Hippocampal formation (tissue), 2 donors: ENCODE data around the gene POGZ.

ENCODE experiments used
- DNase-seq, 2 donors: peaks; one replicate each; lab custom pipeline; 2025; lab: John Stamatoyannopoulos, UW

Gene POGZ, protein sequence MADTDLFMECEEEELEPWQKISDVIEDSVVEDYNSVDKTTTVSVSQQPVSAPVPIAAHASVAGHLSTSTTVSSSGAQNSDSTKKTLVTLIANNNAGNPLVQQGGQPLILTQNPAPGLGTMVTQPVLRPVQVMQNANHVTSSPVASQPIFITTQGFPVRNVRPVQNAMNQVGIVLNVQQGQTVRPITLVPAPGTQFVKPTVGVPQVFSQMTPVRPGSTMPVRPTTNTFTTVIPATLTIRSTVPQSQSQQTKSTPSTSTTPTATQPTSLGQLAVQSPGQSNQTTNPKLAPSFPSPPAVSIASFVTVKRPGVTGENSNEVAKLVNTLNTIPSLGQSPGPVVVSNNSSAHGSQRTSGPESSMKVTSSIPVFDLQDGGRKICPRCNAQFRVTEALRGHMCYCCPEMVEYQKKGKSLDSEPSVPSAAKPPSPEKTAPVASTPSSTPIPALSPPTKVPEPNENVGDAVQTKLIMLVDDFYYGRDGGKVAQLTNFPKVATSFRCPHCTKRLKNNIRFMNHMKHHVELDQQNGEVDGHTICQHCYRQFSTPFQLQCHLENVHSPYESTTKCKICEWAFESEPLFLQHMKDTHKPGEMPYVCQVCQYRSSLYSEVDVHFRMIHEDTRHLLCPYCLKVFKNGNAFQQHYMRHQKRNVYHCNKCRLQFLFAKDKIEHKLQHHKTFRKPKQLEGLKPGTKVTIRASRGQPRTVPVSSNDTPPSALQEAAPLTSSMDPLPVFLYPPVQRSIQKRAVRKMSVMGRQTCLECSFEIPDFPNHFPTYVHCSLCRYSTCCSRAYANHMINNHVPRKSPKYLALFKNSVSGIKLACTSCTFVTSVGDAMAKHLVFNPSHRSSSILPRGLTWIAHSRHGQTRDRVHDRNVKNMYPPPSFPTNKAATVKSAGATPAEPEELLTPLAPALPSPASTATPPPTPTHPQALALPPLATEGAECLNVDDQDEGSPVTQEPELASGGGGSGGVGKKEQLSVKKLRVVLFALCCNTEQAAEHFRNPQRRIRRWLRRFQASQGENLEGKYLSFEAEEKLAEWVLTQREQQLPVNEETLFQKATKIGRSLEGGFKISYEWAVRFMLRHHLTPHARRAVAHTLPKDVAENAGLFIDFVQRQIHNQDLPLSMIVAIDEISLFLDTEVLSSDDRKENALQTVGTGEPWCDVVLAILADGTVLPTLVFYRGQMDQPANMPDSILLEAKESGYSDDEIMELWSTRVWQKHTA (N-terminal part only)

DNA sequence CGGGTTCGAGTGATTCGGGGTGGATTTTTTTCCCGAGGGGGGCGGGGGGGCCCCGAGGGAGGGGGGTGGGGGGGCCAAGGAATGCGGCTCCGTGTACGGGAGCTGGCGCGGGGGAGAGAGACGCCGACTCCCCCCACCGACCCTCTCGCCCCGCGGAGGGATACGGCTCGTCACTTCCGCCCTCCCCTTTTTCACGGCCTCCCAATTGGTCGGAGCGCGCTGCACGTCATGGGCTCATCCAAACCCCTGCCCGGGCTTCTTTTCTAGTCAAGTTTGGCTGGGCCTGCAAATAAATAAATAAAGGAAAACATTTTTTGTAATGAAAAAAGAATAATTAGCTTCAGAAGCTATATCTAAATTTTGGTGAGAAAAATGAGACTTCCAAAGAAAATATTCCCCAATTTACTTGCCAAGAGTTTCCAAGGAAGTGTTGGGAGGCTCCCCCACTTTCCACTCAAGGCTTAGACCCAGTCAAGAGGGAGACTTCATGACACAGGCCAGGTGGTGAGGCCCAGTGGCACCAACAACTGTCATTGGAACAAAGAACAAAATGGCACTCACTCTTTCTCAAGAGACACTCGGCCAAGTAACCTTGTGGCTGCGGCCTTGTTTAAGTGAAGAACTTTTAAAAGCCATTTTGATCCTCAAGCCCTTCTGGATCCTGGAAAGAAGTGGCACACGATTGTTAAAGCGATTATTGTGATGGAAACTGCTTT, at the start of gene POGZ:
TSS of gene POGZ (minus strand) at position 164 of the 716 bp plus-strand sequence. CDS start 17,290 bp downstream, outside the sequence.
- peak; percentile 89 to 96 for DNase-seq

DNA sequence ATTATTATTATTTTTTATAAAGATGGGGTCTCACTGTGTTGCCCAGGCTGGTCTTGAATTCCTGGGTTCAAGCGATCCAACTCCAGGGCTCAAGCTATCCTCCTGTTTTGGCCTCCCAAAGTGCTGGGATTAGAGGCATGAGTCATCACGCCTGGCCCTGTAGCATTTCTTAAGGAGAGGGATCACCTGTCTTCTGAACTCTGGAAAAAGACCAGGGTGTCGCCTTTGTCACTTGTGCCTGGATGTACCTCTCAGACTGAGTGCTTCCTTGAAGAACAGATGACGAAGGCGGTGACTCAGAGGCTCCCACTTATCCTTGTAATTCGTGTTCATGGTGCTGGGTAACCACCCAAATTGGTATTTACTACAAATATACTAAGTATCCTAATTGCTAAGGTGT, 49.5 kb upstream of the POGZ start:
- DNase-seq: no peak

DNA sequence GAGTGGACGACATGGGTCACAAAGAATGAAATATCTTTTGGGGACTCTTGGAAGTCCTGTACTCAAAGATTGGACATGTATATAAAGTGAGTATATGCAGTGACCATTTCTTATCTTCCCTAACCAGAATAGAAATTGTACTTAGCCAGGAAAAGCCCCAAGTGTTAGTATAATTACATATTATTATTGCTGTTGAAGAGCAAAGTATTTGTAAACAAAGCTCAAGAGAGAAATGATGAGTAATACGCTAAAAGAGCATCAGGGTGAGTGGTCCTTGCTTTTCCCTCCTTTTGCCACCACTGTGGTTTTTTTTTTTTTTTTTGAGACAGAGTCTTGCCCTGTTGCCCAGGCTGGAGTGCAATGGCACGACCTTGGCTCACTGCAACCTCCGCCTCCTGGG, 45.5 kb upstream of the POGZ start:
- no peak for DNase-seq

DNA sequence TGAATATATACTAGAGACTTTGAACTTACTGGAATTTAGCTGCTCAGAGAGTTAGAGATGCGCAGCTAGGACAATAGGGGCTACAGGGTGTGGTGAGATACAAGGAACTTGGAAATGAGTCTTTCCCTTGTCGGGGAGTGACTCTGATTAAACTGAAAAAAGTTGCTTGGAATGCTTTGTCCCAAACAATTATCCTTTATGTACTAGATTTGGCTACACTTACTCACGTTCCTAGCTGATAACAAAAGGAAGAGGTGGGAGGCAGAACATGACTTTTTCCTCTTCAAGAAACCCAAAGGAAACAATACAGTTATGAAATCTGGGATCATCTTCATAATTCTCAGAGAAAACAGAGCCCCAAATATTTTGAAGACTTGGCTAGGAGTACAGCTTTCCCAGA, 45.0 kb upstream of the POGZ start:
- no peak for DNase-seq

DNA sequence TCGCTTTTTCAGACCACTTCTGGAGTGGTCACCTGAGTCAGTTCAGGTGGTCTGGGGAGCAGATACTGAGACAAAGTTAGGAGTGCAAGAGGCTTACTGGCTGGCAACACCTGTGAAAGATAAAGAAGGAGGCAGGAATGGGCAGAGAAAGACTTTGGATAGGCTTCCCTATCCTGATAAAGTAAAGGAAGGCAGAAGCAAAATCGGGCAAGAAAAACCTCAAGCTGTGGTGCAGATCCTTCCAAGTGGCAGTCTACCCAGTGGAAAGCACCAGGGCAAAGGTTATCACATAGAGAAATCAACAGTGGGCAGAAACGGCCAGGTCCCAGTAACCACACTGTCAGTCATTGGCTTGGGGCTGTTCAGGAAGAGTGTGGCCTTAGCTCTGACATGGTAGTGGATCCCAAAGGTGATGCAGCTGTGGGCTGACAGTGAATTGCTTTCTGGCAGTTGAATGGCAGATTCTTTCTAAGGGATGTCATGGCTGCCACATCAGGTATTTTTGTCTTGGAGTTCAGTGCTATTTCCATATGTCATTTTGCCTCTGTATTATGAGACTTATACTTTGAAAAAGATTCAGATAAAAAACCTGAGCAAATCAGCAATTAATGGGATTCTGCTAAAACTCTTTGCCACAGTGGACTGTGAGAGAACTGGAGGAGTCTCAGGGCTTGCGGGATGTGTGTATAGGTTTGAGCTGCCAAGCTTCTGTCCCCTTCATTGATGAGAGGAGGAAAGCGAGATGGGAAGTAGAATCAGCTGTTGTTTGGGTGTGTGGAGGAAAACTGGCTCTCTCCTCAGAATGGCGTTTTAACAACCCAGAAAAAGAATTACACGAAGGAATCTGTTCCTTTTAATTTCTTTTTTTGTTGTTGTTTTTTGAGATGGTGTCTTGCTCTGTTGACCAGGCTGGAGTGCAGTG, 43.8 kb upstream of the POGZ start:
- DNase-seq: no peak

DNA sequence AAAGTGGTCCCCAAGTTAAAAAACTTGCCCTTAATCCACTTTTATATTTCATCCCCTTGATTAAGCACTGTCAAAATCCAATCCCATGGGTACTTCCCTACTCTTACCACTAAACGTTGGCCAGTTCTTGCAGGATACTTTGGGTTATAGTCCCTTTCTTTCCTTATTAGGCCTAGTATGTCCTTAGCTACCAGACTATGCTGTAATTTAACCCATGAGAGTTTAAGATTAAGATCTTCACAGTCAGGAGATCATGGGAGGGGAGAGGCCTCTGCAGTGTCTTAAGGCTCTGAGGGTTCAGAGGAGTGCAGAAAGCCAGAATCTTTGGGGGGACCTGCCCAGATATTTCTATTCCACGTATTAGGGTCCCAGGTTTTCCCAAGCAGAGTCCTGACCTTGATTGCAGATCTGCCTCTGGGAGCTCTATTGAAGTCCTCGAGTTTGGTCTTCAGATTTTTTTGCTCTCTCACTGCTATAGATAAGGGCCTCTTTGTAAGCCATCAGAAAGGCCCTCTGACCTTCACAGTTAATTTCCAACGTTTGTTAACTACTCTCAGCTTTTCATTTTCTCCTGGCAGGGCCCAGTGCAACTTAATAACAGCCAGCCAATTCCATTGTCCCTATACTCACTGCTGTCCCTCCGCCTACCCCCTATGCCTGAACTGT, 42.9 kb upstream of the POGZ start:
- no peak for DNase-seq

DNA sequence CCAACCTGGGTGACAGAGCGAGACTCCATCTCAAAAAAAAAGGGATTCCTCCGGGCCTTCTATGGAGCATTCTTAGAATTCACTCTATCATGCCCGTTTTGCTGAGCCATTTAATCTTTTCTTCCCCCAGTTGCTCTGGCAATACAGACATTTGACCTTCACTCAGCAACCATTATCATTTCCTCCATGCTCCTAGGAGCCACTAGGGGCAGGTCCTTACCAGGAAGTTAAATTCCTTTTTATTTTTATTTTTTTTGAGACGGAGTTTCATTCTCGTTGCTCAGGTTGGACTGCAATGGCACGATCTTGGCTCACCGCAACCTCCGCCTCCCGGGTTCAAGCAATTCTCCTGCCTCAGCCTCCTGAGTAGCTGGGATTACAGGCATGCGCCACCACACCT, 42.2 kb upstream of the POGZ start:
- DNase-seq: no peak

DNA sequence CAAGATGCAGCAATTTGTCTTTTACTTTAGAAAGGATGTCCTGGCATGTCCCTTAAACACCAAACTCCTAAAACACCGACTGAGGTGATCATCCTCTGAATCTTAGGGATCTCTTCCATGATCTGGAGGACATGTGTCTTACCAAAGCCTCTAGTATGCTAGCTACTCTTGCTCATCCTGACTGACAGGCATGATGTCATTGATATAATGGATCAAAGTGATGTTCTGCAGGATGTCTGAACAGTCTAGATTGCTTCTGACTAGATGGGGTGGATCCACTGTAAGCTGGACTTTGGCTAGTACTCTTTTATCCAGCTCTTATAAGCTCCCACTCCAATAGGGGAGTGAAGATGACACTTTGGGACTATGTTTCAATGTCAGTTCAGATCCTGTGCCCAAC, 40.6 kb upstream of the POGZ start:
- DNase-seq: no peak

DNA sequence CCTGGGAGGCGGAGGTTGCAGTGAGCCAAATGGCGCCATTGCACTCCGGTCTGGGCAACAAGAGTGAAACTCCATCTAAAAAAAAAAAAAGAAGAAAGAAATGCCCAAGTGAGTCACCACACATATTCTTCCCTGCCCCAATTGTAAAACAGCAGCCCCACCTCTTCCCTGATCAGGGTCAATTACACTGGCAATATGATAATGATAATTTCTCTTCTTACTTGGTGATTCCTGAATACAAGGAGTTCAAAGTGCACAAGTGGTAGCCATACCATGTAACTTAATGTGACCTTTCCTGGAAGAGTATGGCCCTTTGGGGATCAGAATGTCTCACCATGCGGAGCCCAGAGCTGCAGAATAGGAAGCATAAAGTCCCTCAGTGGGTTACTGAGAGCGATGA, 40.1 kb upstream of the POGZ start:
- no peak for DNase-seq

DNA sequence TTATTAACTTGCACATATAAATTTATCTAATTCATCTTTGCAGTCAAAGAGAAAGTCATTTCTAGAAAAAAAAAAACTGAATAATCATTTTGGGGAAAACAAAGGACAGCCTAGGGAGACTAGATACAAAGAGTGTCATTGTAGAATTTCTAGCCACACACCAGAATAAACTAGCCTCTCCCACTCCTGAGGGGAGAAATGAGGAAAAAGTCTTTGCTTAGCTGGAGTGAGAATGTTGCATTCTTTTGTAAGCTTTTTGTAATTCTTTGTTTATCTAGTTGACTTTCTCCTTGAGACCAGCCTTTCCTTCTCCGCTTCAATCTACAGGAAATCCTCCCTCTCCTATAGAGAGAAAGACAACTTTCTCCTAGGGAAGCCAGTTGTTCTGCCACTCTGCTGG, 36.0 kb upstream of the POGZ start:
- DNase-seq: peak in 1 of 2 donors; percentile 75

DNA sequence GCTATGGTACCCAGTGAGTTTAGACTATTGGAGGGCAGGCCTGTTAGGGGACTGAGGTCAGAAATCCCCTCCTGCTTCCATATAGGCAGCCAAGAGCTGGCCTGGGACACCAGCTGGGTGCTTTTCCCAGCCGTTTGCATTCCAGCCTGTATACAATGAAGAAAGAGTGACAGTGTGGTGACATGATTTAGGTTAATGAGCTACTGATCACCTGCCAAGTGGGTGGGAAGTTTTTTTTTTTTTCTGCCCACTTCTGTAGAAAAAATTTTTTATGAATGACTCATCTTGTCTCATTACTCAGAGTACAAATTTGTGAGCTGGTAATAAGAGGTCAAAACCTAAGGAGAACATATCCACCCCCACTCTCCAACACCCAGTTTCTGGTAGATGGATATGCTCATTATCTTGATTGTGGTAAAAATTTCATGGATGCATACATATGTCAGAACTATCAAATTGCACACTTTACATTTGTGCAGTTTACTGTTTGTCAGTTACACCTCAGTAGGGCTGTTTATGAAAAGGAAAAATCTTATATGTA, 35.5 kb upstream of the POGZ start:
- DNase-seq: no peak

DNA sequence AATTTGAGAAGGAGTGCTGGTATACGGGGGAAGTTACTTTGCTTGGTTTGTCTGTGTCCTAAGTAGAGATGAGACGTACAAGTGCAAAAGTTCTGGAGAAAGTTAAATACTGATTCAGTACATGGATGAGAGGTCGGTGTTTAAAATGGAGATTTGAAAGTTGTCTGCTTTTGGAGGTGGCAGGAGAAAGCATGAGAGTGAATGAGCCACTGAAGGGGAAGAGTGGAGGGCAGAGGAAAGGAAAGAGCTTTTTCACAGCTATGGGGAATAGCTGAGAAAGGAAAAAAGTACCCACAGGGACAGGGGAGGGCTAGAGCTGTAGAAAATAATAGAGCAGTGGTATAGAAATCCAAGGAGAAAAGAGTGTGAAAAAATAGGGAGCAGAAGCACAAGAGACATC, 33.7 kb upstream of the POGZ start:
- DNase-seq: no peak

DNA sequence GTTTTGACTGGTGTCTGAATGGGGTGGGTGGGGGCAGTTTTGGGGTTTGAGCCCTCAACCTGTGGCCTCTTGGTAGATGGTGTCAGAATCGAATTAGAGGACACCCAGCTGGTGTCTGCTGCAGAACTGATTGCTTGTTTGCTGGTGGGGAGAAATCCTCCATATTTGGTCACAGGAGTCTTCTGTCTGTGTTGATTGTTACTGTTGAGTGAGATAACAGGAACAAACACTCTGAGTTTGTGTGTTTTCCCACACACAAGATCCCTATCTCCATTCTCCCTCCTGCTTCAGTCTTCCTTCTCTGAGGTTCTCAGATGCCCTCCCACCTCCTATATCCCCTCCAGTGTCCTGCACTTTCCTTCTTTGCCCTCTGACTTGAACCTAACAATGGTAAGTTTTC, 32.8 kb upstream of the POGZ start:
- DNase-seq: no peak

DNA sequence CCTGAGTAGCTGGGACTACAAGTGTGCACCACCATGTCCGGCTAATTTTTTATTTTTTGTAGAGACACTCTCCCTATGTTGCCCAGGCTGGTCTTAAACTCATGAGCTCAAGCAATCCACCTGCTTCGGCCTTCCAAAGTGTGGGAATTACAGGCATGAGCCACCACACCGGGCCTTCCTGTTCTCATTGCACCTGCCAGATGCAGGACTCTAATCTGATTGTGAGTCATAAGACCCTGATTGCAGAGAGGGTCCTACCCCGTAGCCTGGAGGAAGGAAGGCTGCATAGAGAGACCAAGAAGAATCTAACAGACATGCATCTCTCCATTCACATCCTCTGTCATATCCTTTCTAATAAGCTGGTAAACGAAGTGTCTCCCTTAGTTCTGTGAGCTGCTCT, 32.3 kb upstream of the POGZ start:
- DNase-seq: no peak

DNA sequence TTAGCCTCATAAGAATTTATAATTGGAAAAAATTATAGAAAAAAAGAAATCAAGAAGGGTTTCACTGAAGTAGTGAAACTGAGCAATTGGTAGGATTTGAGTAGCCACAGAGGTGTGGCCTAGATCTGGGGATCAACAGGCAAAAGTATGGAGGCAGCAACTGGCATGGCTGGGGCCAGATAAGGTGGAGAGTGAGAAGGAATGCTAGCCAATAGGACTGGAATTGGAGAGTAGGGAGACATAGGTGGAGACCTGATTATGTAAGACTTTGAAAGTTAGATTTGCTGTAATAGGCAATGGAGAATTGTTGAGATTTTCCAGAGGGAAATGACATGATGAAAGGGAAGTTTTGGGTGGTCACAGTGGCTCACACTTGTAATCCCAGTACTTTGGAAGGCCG, 27.3 kb upstream of the POGZ start:
- DNase-seq: no peak

DNA sequence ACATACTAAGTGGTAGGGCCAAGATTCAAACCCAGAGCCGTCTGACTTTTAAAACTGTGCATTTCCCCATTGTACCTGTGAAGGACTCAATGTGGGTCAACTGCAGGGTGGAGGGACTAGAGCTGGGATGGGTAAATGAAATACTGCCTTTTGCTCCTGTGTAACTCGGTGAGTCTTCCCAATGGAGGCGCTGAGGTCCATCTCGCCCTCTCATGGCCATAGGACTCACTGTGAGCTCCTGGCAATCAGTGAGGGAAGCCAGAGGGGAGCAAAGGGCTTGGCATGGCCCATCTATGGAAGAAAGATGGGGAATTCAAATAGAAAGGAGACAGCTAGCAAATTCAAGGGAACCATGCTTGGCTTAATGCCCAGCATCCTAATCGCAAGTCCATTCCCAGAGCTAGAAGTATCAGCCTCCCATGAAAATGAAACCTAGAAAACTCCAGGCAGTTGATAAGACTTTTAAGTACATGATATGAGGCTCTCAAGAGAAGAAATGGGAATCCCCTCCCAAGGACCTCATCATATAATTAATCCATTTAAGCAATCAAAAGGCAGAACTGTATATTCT, 26.5 kb upstream of the POGZ start:
- no peak for DNase-seq

DNA sequence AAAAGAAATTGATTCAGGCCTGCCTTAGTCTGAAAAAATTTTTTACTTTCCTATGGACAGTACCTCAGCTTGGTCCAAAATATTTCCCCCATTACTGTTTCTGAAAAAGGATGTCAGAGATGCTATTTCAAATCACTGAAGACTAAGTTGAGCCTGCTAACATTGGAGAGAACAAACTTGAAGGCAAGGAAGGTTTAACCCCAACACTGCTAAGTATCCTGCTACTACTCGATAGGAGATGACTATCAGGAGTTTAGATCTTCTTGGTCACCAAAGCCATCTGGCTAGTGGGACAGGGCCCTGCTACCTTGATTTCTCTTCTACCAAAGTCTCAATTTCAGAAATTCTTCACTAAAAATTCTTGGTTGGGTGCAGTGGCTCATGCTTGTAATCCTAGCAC, 22.7 kb upstream of the POGZ start:
- no peak for DNase-seq

DNA sequence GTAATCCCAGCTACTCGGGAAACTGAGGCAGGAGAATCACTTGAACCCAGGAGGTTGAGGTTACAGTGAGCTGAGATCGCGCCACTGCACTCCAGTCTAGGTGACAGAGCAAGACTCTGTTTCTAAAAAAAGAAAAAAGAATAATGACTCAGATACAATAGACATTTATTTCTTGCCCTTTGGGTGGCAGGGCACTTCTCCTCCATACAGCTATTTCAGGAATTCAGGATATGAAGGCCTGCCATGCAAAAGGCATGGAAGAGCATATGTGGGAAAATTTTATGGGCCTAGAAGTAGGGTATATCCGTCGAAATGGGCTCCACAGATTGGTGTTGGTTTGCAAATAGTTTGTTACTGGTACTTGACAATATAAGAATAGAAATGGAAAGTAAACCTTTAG, 20.2 kb upstream of the POGZ start:
- DNase-seq: no peak

DNA sequence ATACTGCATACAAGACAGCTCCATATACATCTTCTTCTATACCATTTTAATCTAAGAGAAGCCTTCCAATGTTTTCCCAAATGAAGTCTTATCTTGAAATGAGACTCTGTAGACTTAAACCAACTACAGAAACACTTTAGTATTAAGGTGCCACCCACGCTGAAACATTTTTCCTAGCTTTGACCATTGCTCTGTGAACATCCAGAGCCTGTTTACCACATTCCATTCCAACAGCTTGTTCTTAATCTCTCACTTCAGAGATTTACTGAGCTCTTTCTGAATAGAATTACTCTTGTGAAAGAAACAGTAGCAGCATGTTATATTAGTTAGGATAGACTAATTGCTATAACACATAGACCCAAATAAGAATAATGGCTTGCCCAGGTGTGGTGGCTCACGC, 19.6 kb upstream of the POGZ start:
- no peak for DNase-seq
